SKM-1 treated with dmso at 0.1 percent for 144 hours (cell line): Measurements from ENCODE around the gene VSTM1.
"Not testable (repeated sequence)": the region's sequence is repeated elsewhere in the genome, so short reads cannot be mapped to it uniquely, and the experiment has no call there.

Experiments
- DNase-seq: peaks from one replicate; lab custom pipeline; 2025; ENCODE audit not compliant: unreplicated experiment; lab: John Stamatoyannopoulos, UW

Gene VSTM1, protein sequence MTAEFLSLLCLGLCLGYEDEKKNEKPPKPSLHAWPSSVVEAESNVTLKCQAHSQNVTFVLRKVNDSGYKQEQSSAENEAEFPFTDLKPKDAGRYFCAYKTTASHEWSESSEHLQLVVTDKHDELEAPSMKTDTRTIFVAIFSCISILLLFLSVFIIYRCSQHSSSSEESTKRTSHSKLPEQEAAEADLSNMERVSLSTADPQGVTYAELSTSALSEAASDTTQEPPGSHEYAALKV

DNA sequence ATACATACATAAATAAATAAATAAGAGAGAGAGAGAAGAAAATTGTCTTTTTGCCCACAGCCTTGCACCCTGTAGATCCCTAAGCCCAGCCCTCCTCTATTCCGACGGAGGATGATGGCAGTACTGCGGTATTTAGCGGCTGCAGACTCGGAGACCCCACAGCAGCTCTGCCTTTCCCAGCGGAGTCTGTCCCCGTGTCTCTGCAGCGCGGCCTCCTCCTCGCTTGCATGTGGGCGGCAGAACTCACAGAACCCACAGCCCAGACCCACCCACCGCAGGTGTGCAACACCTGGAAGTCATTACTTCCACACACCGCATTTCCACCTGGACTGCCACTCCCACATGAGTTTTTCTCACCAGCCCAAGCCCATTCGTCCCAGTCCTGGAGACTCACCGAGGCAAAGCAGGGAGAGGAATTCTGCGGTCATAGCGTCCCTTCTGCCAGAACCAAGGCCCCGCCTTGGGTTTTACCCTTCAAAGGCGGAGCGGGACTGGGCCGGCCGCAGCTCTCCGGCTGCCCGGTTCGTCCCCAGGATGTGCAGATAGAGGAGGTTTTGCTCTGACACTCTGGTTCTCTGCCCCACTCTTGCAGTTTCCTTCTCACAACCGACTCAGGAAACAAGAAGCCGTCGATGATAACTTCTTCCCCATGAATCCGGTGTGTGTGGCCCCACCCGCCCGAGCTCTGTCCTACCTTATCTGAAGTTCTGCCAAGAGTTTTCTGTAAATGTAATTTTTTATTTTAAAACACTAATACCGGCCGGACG, at the start of gene VSTM1:
Gene VSTM1 (minus strand): TSS at position 548 of the 767 bp plus-strand sequence. CDS start 120 bp downstream, at position 428.
- no peak for DNase-seq

DNA sequence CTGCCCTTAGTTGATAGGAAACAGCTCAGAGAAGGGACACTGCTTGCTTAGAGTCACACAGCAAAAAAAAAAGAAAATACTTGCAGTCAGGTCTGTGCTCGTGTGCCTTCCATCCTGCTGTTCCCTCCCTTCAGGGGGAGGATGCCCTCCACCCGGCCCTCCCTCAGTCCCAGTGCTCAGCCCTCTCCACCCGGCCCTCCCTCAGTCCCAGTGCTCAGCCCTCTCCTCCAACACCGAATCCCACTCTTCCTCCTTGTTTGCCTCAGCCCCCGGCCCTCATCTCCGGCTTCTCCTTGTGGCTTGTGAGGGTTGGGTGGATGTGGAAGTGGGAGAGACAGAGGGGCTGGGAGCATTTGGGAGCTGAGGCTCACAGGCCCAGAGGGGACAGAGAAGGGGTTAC, 46.0 kb upstream of the VSTM1 start:
- no peak for DNase-seq

DNA sequence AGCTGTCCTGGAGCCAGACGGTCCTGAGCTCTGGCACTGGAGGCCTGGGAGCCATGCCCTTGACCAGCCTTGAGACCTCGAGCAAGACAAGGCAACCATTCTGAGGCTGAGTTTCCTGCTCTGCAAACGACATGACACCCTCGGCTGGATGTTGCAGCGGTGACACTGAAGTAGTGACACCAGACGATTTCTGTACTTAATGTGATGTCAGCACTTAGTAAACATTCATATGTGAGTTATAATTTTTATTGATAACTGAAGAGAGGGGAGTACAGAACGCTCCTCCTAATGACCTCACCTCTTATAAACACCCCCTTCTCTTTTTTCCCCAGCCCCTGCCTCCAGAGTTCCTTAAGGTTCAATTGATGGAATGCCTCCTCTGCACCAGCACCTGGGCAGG, 44.8 kb upstream of the VSTM1 start:
- DNase-seq: no peak

DNA sequence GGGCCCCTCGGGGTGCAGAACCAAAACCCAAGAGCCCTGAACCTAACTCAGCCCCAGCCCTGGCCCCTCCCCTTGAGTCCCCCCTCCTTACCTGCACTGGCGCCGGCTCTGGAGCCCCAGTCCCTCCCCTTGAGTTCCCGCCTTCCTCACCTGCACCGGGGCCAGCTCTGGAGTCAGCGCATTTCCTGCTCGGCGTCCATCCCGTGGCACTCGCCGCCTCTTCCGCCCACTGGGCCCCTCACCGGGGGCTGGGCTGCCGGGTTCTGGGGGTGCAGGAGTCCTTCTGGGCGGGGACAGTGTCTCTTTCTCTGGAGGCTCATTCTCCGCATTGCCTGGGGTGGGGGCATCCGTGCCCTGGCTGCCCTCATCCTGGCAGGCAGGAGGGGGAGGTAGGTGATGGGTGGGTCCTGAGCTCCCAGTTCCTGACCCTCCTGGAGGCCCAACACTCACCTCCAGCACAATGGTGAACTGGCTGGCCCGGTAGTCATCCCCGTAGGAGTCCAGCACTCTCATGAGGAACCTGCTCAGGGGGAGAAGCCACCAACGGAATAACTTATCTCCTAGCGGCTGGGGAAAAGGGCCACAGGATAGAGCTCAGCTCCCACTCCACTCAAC, 44.3 kb upstream of the VSTM1 start:
- DNase-seq: no peak

DNA sequence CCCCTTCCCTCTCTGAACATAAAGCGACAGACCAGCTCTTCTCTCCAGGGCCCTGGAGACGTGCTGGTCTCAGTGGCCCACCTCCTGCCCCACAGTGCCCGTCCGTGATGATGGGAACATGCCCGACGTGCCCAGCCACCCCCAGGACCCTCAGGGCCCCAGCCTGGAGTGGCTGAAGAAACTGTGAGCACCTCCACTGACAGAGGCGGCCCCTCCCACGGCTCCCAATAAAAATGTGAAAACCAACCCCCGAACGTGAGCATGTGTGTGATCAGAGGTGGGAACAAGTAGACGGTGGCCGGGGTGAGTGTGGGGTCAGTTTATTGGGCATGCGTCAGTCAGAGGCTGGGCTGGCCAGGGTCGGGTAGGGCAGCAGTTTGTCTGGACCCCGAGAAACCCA, 43.0 kb upstream of the VSTM1 start:
- no peak for DNase-seq

DNA sequence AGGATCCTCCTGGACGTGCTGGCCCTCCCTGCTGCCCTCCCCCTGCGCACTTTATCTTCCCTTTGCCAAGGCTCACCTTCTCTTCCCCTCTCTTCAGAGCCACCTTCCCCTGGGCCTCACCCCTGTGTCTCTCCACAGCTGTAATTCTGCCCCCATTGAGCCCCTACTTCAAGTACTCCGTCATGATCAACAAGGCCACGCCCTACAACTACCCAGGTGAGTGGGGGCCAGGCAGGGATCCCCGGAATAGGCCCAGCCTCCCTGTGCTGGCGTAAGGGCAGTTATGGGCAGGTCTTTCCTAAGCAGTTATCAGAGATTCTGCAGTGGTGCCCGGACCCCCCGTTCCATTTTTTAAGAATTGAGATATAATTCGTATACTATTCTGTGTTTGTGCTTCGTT, 42.1 kb upstream of the VSTM1 start:
- no peak for DNase-seq

DNA sequence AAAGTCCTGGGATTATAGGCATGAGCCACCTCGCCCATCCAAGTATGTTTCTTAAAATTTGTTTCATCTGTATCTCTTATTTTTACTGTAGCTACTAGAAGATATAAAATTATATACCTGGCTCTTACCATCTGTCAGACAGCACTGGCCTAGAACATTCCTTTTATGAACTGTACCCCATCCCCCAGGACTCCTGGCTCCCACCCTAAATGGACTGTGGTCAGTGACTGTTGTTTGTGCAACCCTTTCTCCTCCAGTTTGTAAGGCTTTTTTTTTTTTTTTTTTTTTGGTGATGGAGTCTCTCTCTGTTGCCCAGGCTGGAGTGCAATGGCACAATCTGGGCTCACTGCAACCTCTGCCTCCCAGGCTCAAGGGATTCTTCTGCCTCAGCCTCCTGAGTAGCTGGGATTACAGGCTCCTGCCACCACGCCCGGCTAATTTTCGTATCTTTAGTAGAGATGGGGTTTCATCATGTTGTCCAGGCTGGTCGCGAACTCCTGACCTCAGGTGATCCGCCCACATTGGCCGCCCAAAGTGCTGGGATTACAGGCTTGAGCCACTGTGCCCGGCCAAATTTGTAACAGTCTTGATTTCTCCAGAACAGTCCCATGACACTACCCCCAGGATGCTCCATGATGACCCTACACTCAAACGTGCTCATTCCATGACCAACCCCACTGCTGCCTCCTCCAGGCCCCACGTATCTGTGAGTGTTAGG, 41.5 kb upstream of the VSTM1 start:
- no peak for DNase-seq

DNA sequence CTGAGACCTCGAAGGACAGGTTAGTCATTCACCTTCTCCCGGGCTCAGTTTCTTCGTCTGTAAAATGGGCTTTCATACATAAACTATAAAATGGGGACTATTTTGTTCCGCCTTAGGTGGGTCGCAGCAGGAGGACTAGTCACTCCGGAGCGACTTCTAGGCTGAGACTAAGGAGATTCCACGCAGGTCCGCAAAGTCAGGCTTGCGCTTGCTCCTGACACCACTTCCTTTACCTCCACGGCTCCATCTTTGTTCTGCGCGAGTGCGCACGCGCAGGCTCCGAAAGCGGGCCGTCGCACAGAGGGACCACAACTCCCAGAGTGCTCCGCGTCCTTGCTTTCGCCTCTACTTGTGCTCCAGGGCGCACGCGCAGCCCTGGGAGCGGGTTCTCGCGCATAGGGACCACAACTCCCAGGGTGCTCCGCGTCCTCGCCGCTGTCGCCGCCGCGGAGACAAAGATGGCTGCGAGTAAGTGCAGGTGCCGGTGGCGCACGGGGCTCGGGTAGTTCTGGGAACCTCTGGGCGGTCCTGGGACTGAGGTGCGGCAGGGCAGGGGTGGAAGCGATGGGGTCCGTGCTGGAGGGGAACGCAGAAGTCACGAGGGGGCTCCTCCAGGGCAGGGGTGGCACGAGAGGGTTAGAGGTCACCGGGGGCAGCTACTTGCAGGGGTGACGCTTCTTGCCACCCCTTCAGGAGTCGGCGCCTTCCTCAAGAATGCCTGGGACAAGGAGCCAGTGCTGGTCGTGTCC, 38.9 kb upstream of the VSTM1 start, which contains the start of gene NDUFA3:
Gene NDUFA3 (plus strand): TSS at position 435 of the 749 bp plus-strand sequence. CDS start 24 bp downstream, at position 459.
- DNase-seq: peak; percentile 78

DNA sequence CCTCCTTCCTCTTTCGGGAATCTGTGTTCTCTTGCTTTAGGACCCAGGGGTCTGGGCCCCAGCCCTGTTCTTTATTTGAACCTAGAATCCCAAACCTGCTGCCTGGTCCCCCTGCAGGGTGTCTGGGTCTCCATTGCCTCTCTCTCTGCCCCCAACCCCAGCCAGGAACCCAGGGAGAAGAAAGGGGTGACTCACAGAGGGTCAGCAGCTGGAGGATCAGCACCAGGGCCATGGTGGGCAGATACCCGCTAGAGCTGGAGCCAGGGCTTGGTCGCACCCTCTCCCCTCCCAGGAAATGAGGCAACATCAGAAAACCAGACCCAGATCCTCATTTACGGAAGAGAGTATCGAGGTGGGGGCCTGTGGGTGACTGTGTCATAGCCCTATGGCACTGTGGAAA, 36.9 kb upstream of the VSTM1 start, which contains the start of gene OSCAR:
Gene OSCAR (minus strand): TSS at position 243 of the 400 bp plus-strand sequence. CDS start 11 bp downstream, at position 232.
- peak; percentile 53 for DNase-seq

DNA sequence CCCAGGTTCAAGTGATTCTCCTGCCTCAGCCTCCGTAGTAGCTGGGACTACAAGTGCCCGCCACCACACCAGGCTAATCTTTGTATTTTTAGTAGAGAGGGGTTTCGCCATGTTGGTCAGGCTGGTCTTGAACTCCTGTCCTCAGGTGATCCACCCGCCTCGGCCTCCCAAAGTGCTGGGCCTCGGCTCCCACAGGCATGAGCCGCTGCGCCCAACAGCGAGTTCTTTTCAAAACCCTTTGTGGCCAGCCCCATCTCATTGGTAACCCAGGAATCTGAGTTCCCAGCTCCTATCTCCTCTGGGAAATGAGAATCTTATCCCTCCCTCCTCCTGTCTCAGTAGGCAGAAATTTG, 36.2 kb upstream of the VSTM1 start:
- not testable (repeated sequence) for DNase-seq

DNA sequence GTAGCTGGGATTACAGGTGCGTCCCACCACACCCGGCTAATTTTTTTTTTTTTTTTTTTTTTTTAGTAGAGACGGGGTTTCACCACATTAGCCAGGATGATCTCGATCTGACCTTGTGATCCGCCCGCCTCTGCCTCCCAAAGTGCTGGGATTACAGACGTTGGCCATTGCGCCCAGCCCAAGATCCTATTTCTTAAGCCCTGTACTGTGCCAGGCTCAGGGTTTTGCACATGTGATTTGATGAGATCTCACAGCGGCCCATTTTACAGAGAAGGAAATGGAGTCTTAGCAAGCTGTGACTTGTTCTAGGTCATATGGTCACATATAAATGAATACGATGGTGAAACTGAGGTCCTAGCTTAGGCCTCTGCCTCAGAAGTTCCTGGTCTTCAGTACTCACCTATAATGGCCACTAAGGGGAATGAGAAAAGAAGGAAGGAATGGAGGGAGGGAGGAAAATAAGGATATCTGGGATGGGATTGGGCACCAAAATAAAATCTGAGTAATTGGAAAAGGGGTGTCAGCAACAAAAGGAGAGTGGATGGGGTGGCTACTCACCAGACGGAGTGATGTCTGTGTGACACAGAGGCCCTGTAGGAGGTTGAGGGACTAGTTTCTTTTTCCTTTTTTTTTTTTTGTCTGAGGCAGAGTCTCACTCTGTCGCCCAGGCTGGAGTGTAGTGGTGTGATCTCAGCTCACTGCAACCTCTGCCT, 35.6 kb upstream of the VSTM1 start:
- DNase-seq: no peak

DNA sequence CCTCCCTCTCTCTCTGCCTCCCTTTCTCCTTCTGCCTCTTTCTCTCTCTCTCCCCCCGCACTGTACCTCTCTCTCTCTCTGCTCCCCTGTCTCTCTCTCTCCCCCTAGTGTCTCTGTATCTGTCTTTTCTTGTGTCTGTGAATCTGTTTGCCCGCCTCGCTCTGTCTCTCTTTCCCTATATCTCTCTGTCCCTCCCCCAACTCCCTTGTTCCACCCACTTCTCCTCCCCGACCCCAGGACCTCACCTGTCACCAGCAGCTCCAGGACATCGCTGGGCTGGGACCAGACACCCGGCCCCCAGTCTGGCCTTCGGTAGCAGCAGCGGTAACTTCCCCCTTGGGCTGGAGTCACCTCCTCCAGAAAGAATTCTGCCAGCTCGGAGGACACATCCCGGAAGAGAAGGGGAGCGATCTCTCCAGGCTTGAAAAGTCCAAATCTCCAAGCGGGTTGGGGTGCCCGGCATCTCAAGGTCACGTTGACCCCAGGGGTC, 33.0 kb upstream of the VSTM1 start:
- DNase-seq: no peak

DNA sequence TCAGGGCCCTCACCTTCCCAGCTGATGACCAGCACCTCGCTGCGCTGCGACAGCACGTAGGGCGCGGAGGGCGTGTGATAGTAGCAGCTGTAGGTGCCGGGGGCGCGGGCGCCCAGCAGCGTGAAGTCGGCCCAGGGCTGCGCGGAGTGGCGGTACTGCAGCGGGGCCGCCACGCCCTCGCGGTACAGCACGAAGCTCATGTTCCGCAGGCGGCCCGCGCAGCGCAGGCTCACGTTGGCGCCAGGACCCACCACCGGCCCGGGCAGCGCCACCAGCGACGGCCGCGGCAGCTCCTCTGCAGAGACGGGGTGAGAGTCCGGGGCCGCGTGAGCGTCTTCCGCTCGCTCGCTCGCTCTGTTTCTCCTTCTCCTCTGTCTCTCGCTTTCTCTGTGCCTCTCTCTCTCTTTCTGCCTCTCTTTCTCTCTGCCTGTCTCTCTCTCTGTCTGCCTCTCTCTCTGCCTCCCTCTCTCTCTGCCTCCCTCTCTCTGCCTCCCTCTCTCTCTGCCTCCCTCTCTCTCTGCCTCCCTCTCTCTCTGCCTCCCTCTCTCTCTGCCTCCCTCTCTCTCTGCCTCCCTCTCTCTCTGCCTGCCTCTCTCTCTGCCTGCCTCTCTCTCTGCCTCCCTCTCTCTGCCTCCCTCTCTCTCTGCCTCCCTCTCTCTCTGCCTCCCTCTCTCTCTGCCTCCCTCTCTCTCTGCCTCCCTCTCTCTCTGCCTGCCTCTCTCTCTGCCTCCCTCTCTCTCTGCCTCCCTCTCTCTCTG, 32.3 kb upstream of the VSTM1 start:
- not testable (repeated sequence) for DNase-seq

DNA sequence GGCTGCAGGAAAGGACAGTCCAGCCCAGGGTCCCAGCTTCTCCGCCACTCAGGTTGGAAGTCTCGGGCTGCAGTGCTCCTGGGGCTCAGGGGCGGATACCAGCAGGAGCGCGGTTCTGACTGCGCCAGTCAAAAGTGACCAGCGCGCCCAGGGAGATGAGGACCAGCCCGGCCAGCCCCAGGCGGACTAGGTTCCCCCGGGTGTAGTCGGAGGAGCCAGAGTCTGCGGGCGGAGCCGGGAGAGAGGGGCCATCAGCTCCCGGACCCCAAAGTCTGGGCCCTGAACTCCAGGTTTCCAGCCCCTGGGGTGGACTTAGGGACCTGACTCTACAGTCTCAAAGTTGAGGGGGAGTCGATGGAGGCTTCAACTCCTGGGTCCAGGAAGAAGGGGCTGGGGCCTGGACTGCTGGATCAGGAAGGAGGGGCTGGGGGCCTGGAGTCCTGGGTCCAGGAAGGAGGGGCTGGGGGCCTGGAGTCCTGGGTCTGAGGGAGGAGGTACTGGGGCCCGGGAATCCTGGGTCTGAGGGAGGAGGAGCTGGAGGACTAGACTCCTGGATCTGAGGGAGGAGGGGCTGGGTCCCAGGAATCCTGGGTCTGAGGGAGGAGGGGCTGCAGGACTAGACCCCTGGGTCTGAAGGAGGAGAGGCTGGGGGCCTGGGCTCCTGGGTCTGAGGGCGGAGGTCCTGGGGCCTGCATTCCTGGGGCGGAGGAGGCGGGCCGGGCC, 31.6 kb upstream of the VSTM1 start:
- DNase-seq: no peak

DNA sequence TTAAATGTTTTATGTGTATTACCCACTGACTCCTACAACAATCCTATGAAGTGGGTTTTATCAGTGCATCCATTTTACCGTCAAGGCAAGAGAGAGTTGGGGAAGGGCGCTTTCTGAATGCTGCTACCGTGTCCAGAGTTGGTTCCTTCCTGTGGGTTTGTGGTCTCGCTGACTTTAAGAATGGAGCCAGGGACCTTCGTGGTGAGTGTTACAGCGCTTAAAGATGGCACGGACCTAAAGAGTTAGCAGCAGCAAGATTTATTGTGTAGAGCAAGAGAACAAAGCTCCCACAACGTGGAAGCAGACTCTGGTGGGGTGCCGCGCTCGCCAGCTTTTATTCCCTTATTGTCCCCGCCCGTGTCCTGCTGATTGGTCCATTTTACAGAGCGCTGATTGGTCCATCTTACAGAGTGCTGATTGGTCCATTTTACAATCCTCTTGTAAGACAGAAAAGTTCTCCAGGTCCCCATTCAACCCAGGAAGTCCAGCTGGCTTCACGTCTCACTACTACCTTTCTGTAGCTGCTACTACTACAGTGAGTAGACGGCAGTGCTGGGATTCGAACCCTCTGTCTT, 30.8 kb upstream of the VSTM1 start:
- DNase-seq: no peak

DNA sequence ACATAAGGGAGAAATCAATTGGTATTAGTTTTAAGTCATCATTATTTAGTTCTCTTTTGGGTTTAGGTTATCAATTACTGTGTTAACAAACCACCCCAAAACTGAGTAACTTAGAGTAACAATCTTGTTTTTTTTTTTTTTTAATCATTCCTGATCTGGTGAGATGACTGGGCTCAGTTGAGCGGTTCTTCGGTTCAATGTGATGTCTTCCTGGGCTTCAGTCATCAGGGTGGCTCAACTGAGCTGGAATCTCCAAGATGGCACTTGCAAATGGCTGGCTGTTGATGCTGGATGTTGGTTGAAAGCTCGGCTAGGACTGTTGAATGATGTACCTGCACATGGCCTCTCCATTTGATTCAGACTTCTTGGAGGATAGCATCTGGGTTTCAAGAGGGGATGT, 20.7 kb upstream of the VSTM1 start:
- no peak for DNase-seq

DNA sequence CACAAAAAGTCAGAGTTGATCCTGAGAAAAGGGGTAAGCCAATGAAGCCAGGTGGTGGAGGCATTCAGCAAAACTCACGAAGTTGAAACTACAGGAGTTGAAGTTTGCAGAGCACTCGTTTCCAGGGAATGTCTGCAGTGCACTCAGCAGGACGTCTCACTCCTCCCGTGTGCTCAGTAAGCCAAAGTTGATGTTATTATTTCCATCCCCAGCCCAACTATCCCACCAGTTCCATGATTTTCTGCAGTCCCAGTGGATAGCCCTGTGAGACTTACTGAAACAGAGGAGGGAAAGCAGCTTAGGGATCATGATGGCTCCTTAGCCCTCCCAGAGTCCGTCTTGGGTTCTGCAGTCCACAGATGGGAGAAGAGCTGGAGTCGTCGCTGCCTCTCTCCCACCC, 17.3 kb upstream of the VSTM1 start, which contains the start of gene TARM1:
Gene TARM1 (minus strand): TSS at position 334 of the 400 bp plus-strand sequence. CDS start 25 bp downstream, at position 309.
- DNase-seq: no peak

DNA sequence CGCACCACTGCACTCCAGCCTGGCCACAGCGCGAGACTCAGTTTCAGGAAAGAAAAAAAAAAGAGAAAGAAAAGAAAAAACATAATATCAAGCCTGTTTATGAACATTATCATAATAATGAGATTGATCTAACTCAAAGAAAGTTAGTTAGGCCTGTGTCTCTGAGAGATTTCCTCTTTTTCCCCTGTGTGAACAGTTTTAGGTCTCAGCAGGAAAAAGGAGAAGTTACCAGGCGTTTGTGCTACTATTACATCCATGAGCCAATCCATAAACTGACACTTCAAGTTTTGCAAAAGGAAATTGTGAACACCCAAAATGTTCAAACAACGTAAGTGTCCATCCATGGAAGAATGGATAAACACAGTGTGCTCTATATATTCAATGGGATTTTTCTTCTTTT, 13.6 kb upstream of the VSTM1 start:
- peak; percentile 59 for DNase-seq
